ENCODE measurements around the gene PRSS48. TPM values are rescaled to one million over a fixed set of nuclear protein-coding genes. Genes with fewer than 3 reads are reported as not detected.
A peak's percentile ranks its signal among the peaks of the same experiment; 100 is the strongest.

Gene PRSS48
- total and polyA plus RNA-seq, 8 donors, result not detected

GRCh38 chr4:151314010-151314355 is 37.0 kb downstream of the PRSS48 start:
- peaks cover 15 to 45% (median 34%) of the 10 kb centered on the region in 4 donors for H3K4me1 ChIP-seq
- DNase-seq, result no peak
- no peak overlapping the region for H3K4me3 ChIP-seq
- H3K9me3 ChIP-seq, result no peaks in the 10 kb centered on the region
- H3K36me3 ChIP-seq, result no peaks in the 10 kb centered on the region
- intact Hi-C loops (cut with DNase I; ENCODE audit: low total_unique reads), result no loop called here
- H3K27ac ChIP-seq, result peak overlapping the region in 4 of 5 donors; percentile 11 to 62 (median 50)
- no peak for TF ChIP-seq EP300 (IDR thresholded peaks at IDR 0.05)
- no peak for TF ChIP-seq CTCF (IDR thresholded peaks at IDR 0.05)
- no peak for TF ChIP-seq POLR2A (IDR thresholded peaks at IDR 0.05)
- TF ChIP-seq POLR2AphosphoS5 (IDR thresholded peaks at IDR 0.05), result no peak
- no peaks in the 10 kb centered on the region for H3K27me3 ChIP-seq
- WGBS, 5 donors, result 66 to 91% (median 76%) methylated on average over 1 of the region's 1 CpG

- WGBS, 5 donors, result 35 to 65% (median 42%) methylated on average over 1 of the region's 1 CpG
- Histone ChIP-seq H3K4me1 (peaks cover 15 to 45% (median 34%) of the 10 kb centered on the region in 4 donors), H3K9me3 (no peaks in the 10 kb centered on the region), H3K4me3 (no peak overlapping the region), H3K27me3 (no peaks in the 10 kb centered on the region), H3K27ac (peak overlapping the region in 4 of 5 donors; percentile 11 to 62 (median 50)), H3K36me3 (no peaks in the 10 kb centered on the region)
- no peak for DNase-seq
- no peak for TF ChIP-seq CTCF (IDR thresholded peaks at IDR 0.05)
- TF ChIP-seq EP300 (IDR thresholded peaks at IDR 0.05), result no peak
- no peak for TF ChIP-seq POLR2A (IDR thresholded peaks at IDR 0.05)
- no peak for TF ChIP-seq POLR2AphosphoS5 (IDR thresholded peaks at IDR 0.05)
- intact Hi-C loops (cut with DNase I; ENCODE audit: low total_unique reads), result no loop called here
Observed at GRCh38 chr4:151314479-151314878, 37.5 kb downstream of the PRSS48 start.

- WGBS, 5 donors, result 38 to 53% (median 47%) methylated on average over 2 of the region's 2 CpGs
- TF ChIP-seq POLR2A (IDR thresholded peaks at IDR 0.05) (no peak), EP300 (IDR thresholded peaks at IDR 0.05) (no peak), CTCF (IDR thresholded peaks at IDR 0.05) (no peak), POLR2AphosphoS5 (IDR thresholded peaks at IDR 0.05) (no peak)
- Histone ChIP-seq H3K27ac (peak overlapping the region in 4 of 5 donors; percentile 38 to 62 (median 50)), H3K36me3 (no peaks in the 10 kb centered on the region), H3K9me3 (no peaks in the 10 kb centered on the region), H3K4me3 (no peak overlapping the region), H3K4me1 (peaks cover 15 to 49% (median 36%) of the 10 kb centered on the region in 4 donors), H3K27me3 (no peaks in the 10 kb centered on the region)
- intact Hi-C loops (cut with DNase I; ENCODE audit: low total_unique reads), result no loop called here
- no peak for DNase-seq
Observed at GRCh38 chr4:151315212-151315886, 38.4 kb downstream of the PRSS48 start.

- H3K4me1 ChIP-seq, result peaks cover 15 to 62% (median 45%) of the 10 kb centered on the region in 4 donors
- intact Hi-C loops (cut with DNase I; ENCODE audit: low total_unique reads), result no loop called here
- no peaks in the 10 kb centered on the region for H3K9me3 ChIP-seq
- TF ChIP-seq POLR2A (IDR thresholded peaks at IDR 0.05), result no peak
- no peak for TF ChIP-seq CTCF (IDR thresholded peaks at IDR 0.05)
- no peak for TF ChIP-seq EP300 (IDR thresholded peaks at IDR 0.05)
- no peak for TF ChIP-seq POLR2AphosphoS5 (IDR thresholded peaks at IDR 0.05)
- H3K27ac ChIP-seq, result peak overlapping the region in 1 of 5 donors; percentile 17
- WGBS, 5 donors, result 27 to 41% (median 38%) methylated on average over 2 of the region's 2 CpGs
- no peak for DNase-seq
- H3K36me3 ChIP-seq, result no peaks in the 10 kb centered on the region
- H3K4me3 ChIP-seq, result no peak overlapping the region
- no peaks in the 10 kb centered on the region for H3K27me3 ChIP-seq
Observed at GRCh38 chr4:151316645-151317044, 39.7 kb downstream of the PRSS48 start.
